ENCODE data around the gene HEBP2. TPM values are rescaled to one million over a fixed set of nuclear protein-coding genes. Genes with fewer than 3 reads are reported as not detected.

Gene HEBP2
- total RNA-seq, 1 donor from 2014 or later = 53.0 TPM

- DNase-seq = no peak
- H3K4me3 Mint-ChIP-seq (ENCODE audit: unreplicated experiment) = no peak overlapping the region
- no peaks in the 10 kb centered on the region for H3K9me3 Mint-ChIP-seq (ENCODE audit: unreplicated experiment)
- H3K27ac Mint-ChIP-seq (ENCODE audit: unreplicated experiment) = no peak overlapping the region
- TF ChIP-seq CTCF (IDR thresholded peaks at IDR 0.05; ENCODE audit: partially characterized antibody, unreplicated experiment) = no peak
- H3K36me3 Mint-ChIP-seq (ENCODE audit: unreplicated experiment) = no peaks in the 10 kb centered on the region
- H3K27me3 Mint-ChIP-seq (ENCODE audit: unreplicated experiment) = no peaks in the 10 kb centered on the region
- H3K4me1 Mint-ChIP-seq (ENCODE audit: low read depth, unreplicated experiment) = no peaks in the 10 kb centered on the region
These were observed 16.2 kb upstream of the HEBP2 start for GRCh38 chr6:138387577-138388368.

GRCh38 chr6:138389551-138389950, 14.5 kb upstream of the HEBP2 start:
- H3K36me3 Mint-ChIP-seq (ENCODE audit: unreplicated experiment) = no peaks in the 10 kb centered on the region
- no peaks in the 10 kb centered on the region for H3K9me3 Mint-ChIP-seq (ENCODE audit: unreplicated experiment)
- DNase-seq = no peak
- no peak overlapping the region for H3K27ac Mint-ChIP-seq (ENCODE audit: unreplicated experiment)
- no peak overlapping the region for H3K4me3 Mint-ChIP-seq (ENCODE audit: unreplicated experiment)
- no peaks in the 10 kb centered on the region for H3K4me1 Mint-ChIP-seq (ENCODE audit: low read depth, unreplicated experiment)
- H3K27me3 Mint-ChIP-seq (ENCODE audit: unreplicated experiment) = no peaks in the 10 kb centered on the region
- no peak for TF ChIP-seq CTCF (IDR thresholded peaks at IDR 0.05; ENCODE audit: partially characterized antibody, unreplicated experiment)

GRCh38 chr6:138393871-138394783, 9.9 kb upstream of the HEBP2 start:
- no peaks in the 10 kb centered on the region for H3K4me1 Mint-ChIP-seq (ENCODE audit: low read depth, unreplicated experiment)
- no peak overlapping the region for H3K4me3 Mint-ChIP-seq (ENCODE audit: unreplicated experiment)
- H3K36me3 Mint-ChIP-seq (ENCODE audit: unreplicated experiment) = no peaks in the 10 kb centered on the region
- no peak for DNase-seq
- no peak overlapping the region for H3K27ac Mint-ChIP-seq (ENCODE audit: unreplicated experiment)
- no peaks in the 10 kb centered on the region for H3K9me3 Mint-ChIP-seq (ENCODE audit: unreplicated experiment)
- no peaks in the 10 kb centered on the region for H3K27me3 Mint-ChIP-seq (ENCODE audit: unreplicated experiment)
- no peak for TF ChIP-seq CTCF (IDR thresholded peaks at IDR 0.05; ENCODE audit: partially characterized antibody, unreplicated experiment)

- Mint-ChIP-seq H3K27ac (ENCODE audit: unreplicated experiment) (no peak overlapping the region), H3K4me1 (ENCODE audit: low read depth, unreplicated experiment) (no peaks in the 10 kb centered on the region), H3K9me3 (ENCODE audit: unreplicated experiment) (no peaks in the 10 kb centered on the region), H3K4me3 (ENCODE audit: unreplicated experiment) (peak overlapping the region; percentile 2), H3K36me3 (ENCODE audit: unreplicated experiment) (no peaks in the 10 kb centered on the region), H3K27me3 (ENCODE audit: unreplicated experiment) (no peaks in the 10 kb centered on the region)
- no peak for TF ChIP-seq CTCF (IDR thresholded peaks at IDR 0.05; ENCODE audit: partially characterized antibody, unreplicated experiment)
- DNase-seq = no peak
These were observed 7.3 kb upstream of the HEBP2 start for GRCh38 chr6:138396709-138397108.
